HepG2 (cell line): ENCODE measurements around the gene EPB41L5. TPM values are rescaled to one million over a fixed set of nuclear protein-coding genes. Genes with fewer than 3 reads are reported as not detected.
A peak's percentile ranks its signal among the peaks of the same experiment; 100 is the strongest.

Source experiments
- ELF3 ChIP-seq: IDR thresholded peaks from 2 replicates; pipeline ENCODE4 v1.6.1; 2016; ENCODE audit warnings: missing genetic modification reagents, missing compliant biosample characterization
- KAT8 ChIP-seq: IDR thresholded peaks from 2 replicates; pipeline ENCODE4 v1.6.1; 2016; ENCODE audit warnings: missing genetic modification reagents, missing compliant biosample characterization
- KDM3A ChIP-seq: IDR thresholded peaks from 2 replicates; pipeline ENCODE4 v1.6.1; 2018; ENCODE audit warnings: low read depth, missing compliant biosample characterization
- LCORL ChIP-seq, 2 experiments: fragments of 450-650 bp in 1 of 2; sonication (generic) in 1 of 2; formaldehyde crosslinking in 1 of 2; IDR thresholded peaks; 2 replicates each; pipeline versions ENCODE4 v1.5.0 to v1.6.1; 2017 to 2020; ENCODE audit warnings: antibody characterized with exemption in 1 of 2, missing genetic modification reagents in 1 of 2
- PCBP2 ChIP-seq: fragments of 200-400 bp; formaldehyde crosslinking; optimal IDR thresholded peaks from 2 replicates; pipeline ENCODE3; 2018; ENCODE audit warnings: low read length, low read depth; ENCODE audit not compliant: poor library complexity, severe bottlenecking
- RARA ChIP-seq: IDR thresholded peaks from 2 replicates; pipeline ENCODE4 v1.6.1; 2016; ENCODE audit warnings: missing genetic modification reagents, missing compliant biosample characterization
- RFX5 ChIP-seq: IDR thresholded peaks from 2 replicates; pipeline ENCODE4 v1.6.1; 2011; ENCODE audit warnings: low read depth, low read length, improper control_type of control experiment
- RXRB ChIP-seq: IDR thresholded peaks from 2 replicates; pipeline ENCODE4 v1.6.1; 2016; ENCODE audit warnings: borderline replicate concordance, missing genetic modification reagents, missing compliant biosample characterization
- TSC22D2 ChIP-seq: sonication (generic); formaldehyde crosslinking; IDR thresholded peaks from 2 replicates; pipeline ENCODE4 v1.5.1; 2020; ENCODE audit warnings: missing genetic modification reagents, mild to moderate bottlenecking, borderline replicate concordance
- ZBTB8A ChIP-seq: sonication (generic); formaldehyde crosslinking; IDR thresholded peaks from 2 replicates; pipeline ENCODE4 v1.4.0; 2020; ENCODE audit warnings: mild to moderate bottlenecking, low read depth, missing genetic modification reagents, borderline replicate concordance
- ZNF773 ChIP-seq: sonication (generic); formaldehyde crosslinking; IDR thresholded peaks from 2 replicates; pipeline ENCODE4 v1.4.0; 2020; ENCODE audit warnings: missing genetic modification reagents, borderline replicate concordance
- polyA plus RNA-seq, 8 experiments: library from polyadenylated mRNA; depleted of rRNA in 3 of 8; stranded (reverse) in 7 of 8; unstranded in 1 of 8; fragments of >200 nt; fragmentation: Illumina TruSeq in 4 of 8; extraction: Trizol in 4 of 8; gene quantifications; 2 replicates each; pipeline versions ENCODE4 v1.2.1 to v1.2.3, GENCODE V29; 2011 to 2016; ENCODE audit warnings: low read depth in 4 of 8, missing spikeins in 1 of 8, mixed read lengths in 1 of 8; ENCODE audit not compliant: insufficient read depth in 1 of 8
- total RNA-seq, 5 experiments: library from RNA; depleted of rRNA; stranded (reverse); fragments of >200 nt; fragmentation: Illumina TruSeq; extraction: Trizol; gene quantifications; 2 replicates each; pipeline ENCODE4 v1.2.3, GENCODE V29; 2016; ENCODE audit warnings: low read depth in 1 of 5
- TF ChIP-seq, protein P1 (sequence below): sonication (generic); formaldehyde crosslinking; IDR thresholded peaks from 2 replicates; pipeline ENCODE4 v1.4.0; 2020; ENCODE audit warnings: mild to moderate bottlenecking, missing genetic modification reagents
- TF ChIP-seq, protein P2 (sequence below), 2 experiments: fragments of 450-650 bp in 1 of 2; sonication (generic) in 1 of 2; formaldehyde crosslinking in 1 of 2; IDR thresholded peaks; 2 replicates each; pipeline versions ENCODE4 v1.6.1 to v1.8.0; 2016 to 2022; ENCODE audit warnings: antibody characterized with exemption in 1 of 2, mild to moderate bottlenecking in 1 of 2, missing genetic modification reagents in 1 of 2
- TF ChIP-seq, protein P3 (sequence below): sonication (generic); formaldehyde crosslinking; IDR thresholded peaks from 2 replicates; pipeline ENCODE4 v1.4.0; 2020; ENCODE audit warnings: mild to moderate bottlenecking, missing genetic modification reagents
- TF ChIP-seq, protein P4 (sequence below): sonication (generic); formaldehyde crosslinking; IDR thresholded peaks from 2 replicates; pipeline ENCODE4 v1.5.1; 2020; ENCODE audit warnings: missing genetic modification reagents, mild to moderate bottlenecking, borderline replicate concordance

Gene EPB41L5
- total and polyA plus RNA-seq, 2 of the 13 experiments (the other 11 are each of a cell fraction or from before 2014, with no cell fraction given): 40.5 to 47.5 TPM

DNA sequence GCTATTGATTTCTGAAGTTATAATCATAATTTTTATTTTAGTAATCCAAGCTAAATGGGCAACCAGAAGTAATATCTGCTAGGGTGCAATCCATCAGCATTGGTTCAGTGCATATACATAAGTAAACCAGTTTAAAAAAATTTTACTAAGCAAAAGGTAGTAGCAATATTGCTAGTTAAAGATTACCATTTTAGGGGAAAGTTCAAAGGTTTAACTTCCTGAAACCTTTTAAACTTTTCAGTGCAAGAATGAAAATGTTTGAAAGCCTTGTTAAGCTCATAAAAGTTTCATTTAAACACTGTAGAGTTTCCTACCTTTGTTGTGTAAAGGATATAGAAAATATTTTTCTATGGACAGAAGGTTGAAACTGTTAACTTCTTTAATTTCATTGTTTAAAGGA, 31.0 kb upstream of the EPB41L5 start (continued):
- TF ChIP-seq, protein P1, sequence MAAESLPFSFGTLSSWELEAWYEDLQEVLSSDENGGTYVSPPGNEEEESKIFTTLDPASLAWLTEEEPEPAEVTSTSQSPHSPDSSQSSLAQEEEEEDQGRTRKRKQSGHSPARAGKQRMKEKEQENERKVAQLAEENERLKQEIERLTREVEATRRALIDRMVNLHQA (CRISPR knock-in tag): no peak
- TF ChIP-seq ELF3 (CRISPR knock-in tag) (peak; percentile 42; the same call in 1 of the 2 replicates), ZNF773 (CRISPR knock-in tag) (no peak), LCORL (IDR thresholded peaks at IDR 0.05) (no peak), LCORL (CRISPR knock-in tag; IDR thresholded peaks at IDR 0.05) (no peak), TSC22D2 (CRISPR knock-in tag) (no peak), KAT8 (CRISPR knock-in tag) (0 out of 2 replicates have a peak, but pooled peaks have one; percentile 28), PCBP2 (no peak), RXRB (CRISPR knock-in tag) (peak; percentile 84; the same call in 1 of the 2 replicates), RFX5 (no peak), RARA (CRISPR knock-in tag) (peak; percentile 47), ZBTB8A (no peak), KDM3A (no peak)
- TF ChIP-seq, protein P2, sequence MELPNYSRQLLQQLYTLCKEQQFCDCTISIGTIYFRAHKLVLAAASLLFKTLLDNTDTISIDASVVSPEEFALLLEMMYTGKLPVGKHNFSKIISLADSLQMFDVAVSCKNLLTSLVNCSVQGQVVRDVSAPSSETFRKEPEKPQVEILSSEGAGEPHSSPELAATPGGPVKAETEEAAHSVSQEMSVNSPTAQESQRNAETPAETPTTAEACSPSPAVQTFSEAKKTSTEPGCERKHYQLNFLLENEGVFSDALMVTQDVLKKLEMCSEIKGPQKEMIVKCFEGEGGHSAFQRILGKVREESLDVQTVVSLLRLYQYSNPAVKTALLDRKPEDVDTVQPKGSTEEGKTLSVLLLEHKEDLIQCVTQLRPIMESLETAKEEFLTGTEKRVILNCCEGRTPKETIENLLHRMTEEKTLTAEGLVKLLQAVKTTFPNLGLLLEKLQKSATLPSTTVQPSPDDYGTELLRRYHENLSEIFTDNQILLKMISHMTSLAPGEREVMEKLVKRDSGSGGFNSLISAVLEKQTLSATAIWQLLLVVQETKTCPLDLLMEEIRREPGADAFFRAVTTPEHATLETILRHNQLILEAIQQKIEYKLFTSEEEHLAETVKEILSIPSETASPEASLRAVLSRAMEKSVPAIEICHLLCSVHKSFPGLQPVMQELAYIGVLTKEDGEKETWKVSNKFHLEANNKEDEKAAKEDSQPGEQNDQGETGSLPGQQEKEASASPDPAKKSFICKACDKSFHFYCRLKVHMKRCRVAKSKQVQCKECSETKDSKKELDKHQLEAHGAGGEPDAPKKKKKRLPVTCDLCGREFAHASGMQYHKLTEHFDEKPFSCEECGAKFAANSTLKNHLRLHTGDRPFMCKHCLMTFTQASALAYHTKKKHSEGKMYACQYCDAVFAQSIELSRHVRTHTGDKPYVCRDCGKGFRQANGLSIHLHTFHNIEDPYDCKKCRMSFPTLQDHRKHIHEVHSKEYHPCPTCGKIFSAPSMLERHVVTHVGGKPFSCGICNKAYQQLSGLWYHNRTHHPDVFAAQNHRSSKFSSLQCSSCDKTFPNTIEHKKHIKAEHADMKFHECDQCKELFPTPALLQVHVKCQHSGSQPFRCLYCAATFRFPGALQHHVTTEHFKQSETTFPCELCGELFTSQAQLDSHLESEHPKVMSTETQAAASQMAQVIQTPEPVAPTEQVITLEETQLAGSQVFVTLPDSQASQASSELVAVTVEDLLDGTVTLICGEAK (IDR thresholded peaks at IDR 0.05): no peak
- TF ChIP-seq, protein P2 (CRISPR knock-in tag; IDR thresholded peaks at IDR 0.05): no peak
- TF ChIP-seq, protein P3, sequence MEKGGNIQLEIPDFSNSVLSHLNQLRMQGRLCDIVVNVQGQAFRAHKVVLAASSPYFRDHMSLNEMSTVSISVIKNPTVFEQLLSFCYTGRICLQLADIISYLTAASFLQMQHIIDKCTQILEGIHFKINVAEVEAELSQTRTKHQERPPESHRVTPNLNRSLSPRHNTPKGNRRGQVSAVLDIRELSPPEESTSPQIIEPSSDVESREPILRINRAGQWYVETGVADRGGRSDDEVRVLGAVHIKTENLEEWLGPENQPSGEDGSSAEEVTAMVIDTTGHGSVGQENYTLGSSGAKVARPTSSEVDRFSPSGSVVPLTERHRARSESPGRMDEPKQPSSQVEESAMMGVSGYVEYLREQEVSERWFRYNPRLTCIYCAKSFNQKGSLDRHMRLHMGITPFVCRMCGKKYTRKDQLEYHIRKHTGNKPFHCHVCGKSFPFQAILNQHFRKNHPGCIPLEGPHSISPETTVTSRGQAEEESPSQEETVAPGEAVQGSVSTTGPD (CRISPR knock-in tag): no peak
- TF ChIP-seq, protein P4, sequence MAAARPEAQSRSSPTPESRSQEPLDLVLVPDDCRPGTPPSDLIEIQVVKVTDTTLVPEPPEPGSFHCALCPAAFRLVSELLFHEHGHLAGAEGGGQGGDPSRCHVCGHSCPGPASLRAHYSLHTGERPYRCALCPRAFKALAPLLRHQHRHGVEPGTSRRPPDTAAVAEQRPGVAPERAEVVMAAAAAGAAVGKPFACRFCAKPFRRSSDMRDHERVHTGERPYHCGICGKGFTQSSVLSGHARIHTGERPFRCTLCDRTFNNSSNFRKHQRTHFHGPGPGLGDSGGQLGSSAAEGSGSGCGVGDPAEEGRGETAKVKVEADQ (CRISPR knock-in tag): no peak
